ENCODE measurements around the gene KRT14. TPM values are rescaled to one million over a fixed set of nuclear protein-coding genes. Genes with fewer than 3 reads are reported as not detected.
"Not testable (repeated sequence)": the region's sequence is repeated elsewhere in the genome, so short reads cannot be mapped to it uniquely, and the experiment has no call there.

The KRT14 gene
- polyA plus RNA-seq, 3 donors = not detected

GRCh38 chr17:41620583-41621434 lies 34.1 kb upstream of the KRT14 start:
- Histone ChIP-seq H3K27ac (ENCODE audit: low read depth in 1 of 2, low read length in 2 of 2) (no peak overlapping the region), H3K9ac (ENCODE audit: insufficient read depth, low read length, poor library complexity, severe bottlenecking) (no peak overlapping the region), H3K27me3 (ENCODE audit: control insufficient read depth in 2 of 2, insufficient read depth in 2 of 2, low read length in 2 of 2) (no peaks in the 10 kb centered on the region), H3K79me2 (ENCODE audit: insufficient read depth, low read length) (no peaks in the 10 kb centered on the region), H4K20me1 (ENCODE audit: insufficient read depth, low read length) (no peaks in the 10 kb centered on the region), H3K36me3 (replicated peaks in 1 of 2; ENCODE audit: control insufficient read depth in 1 of 2, insufficient read depth in 2 of 2, low read length in 2 of 2) (no peaks in the 10 kb centered on the region), H3K4me1 (ENCODE audit: control insufficient read depth in 1 of 2, insufficient read depth in 2 of 2, low read length in 2 of 2) (peaks cover 6% of the 10 kb centered on the region in 2 donors), H3K4me3 (replicated peaks in 1 of 3; ENCODE audit: low read depth in 2 of 3, low read length in 3 of 3) (no peak overlapping the region), H2AFZ (ENCODE audit: insufficient read depth, low read depth, low read length, poor library complexity, severe bottlenecking) (no peak overlapping the region), H3K9me3 (replicated peaks in 1 of 2; ENCODE audit: control insufficient read depth in 1 of 2, insufficient read depth in 1 of 2, low read length in 2 of 2) (no peaks in the 10 kb centered on the region), H3K4me2 (replicated peaks; ENCODE audit: extremely low read depth, low read length, poor library complexity, severe bottlenecking) (no peak overlapping the region)
- Mint-ChIP-seq H3K36me3 (no peaks in the 10 kb centered on the region), H3K4me3 (no peak overlapping the region), H3K27ac (no peak overlapping the region), H3K9me3 (no peaks in the 10 kb centered on the region), H3K4me1 (peaks cover 6% of the 10 kb centered on the region), H3K27me3 (ENCODE audit: low read depth in 3 of 3) (peaks cover 0 to 12% (median 4%) of the 10 kb centered on the region in 3 donors)
- no peak for TF ChIP-seq CTCF (IDR thresholded peaks at IDR 0.05)
- 92% methylated on average over 16 of the region's 21 CpGs for WGBS (ENCODE audit: insufficient coverage)
- intact Hi-C loops (cut with micrococcal nuclease) = no loop called here
- DNase-seq = no peak

- H3K9ac ChIP-seq (ENCODE audit: insufficient read depth, low read length, poor library complexity, severe bottlenecking); intact Hi-C loops (cut with micrococcal nuclease); H3K4me1 Mint-ChIP-seq; H3K4me1 ChIP-seq (ENCODE audit: control insufficient read depth in 1 of 2, insufficient read depth in 2 of 2, low read length in 2 of 2); H3K27me3 ChIP-seq (ENCODE audit: control insufficient read depth in 2 of 2, insufficient read depth in 2 of 2, low read length in 2 of 2); H3K9me3 ChIP-seq (replicated peaks in 1 of 2; ENCODE audit: control insufficient read depth in 1 of 2, insufficient read depth in 1 of 2, low read length in 2 of 2); H3K36me3 ChIP-seq (replicated peaks in 1 of 2; ENCODE audit: control insufficient read depth in 1 of 2, insufficient read depth in 2 of 2, low read length in 2 of 2); H3K79me2 ChIP-seq (ENCODE audit: insufficient read depth, low read length); H3K36me3 Mint-ChIP-seq; H4K20me1 ChIP-seq (ENCODE audit: insufficient read depth, low read length); H3K4me2 ChIP-seq (replicated peaks; ENCODE audit: extremely low read depth, low read length, poor library complexity, severe bottlenecking); H3K27ac Mint-ChIP-seq; H3K9me3 Mint-ChIP-seq; DNase-seq; H3K4me3 ChIP-seq (replicated peaks in 1 of 3; ENCODE audit: low read depth in 2 of 3, low read length in 3 of 3); H2AFZ ChIP-seq (ENCODE audit: insufficient read depth, low read depth, low read length, poor library complexity, severe bottlenecking); H3K27ac ChIP-seq (ENCODE audit: low read depth in 1 of 2, low read length in 2 of 2); H3K4me3 Mint-ChIP-seq: not testable (repeated sequence)
- peaks cover 0 to 12% (median 4%) of the 10 kb centered on the region in 3 donors for H3K27me3 Mint-ChIP-seq (ENCODE audit: low read depth in 3 of 3)
- no CpG with 5 or more reads among the region's 6 CpGs for WGBS (ENCODE audit: insufficient coverage)
Observed at GRCh38 chr17:41619927-41620582, 33.4 kb upstream of the KRT14 start.
